SK-N-SH (cell line): ENCODE results near the gene KCNB1.

Experiments used
- CHD2 ChIP-seq: fragments of 150-350 bp; IDR thresholded peaks from 2 replicates; pipeline ENCODE4 v1.6.1; 2018; ENCODE audit warnings: low read length; ENCODE audit not compliant: partially characterized antibody
- CTCF ChIP-seq: fragments of 200-600 bp; sonication (generic); IDR thresholded peaks from 2 replicates; pipeline ENCODE4 v1.6.1; 2017; ENCODE audit warnings: antibody characterized with exemption, mild to moderate bottlenecking, moderate library complexity
- EP300 ChIP-seq, 2 experiments: IDR thresholded peaks; 2 replicates each; pipeline versions ENCODE4 v1.4.0 to v1.6.1; 2012; ENCODE audit warnings: borderline replicate concordance in 1 of 2, low read depth in 1 of 2, low read length in 1 of 2
- FOXJ3 ChIP-seq: sonication (generic); formaldehyde crosslinking; IDR thresholded peaks from 2 replicates; pipeline ENCODE4 v1.5.1; 2020; ENCODE audit warnings: mild to moderate bottlenecking, missing genetic modification reagents
- GABPA ChIP-seq: IDR thresholded peaks from 2 replicates; pipeline ENCODE4 v1.4.0; 2012; ENCODE audit warnings: low read depth, mild to moderate bottlenecking
- JUND ChIP-seq: IDR thresholded peaks from 2 replicates; pipeline ENCODE4 v1.4.0; 2012
- MAX ChIP-seq: IDR thresholded peaks from 2 replicates; pipeline ENCODE4 v1.4.0; 2012; ENCODE audit warnings: low read depth
- REST ChIP-seq: IDR thresholded peaks from 2 replicates; pipeline ENCODE4 v1.6.1; 2012; ENCODE audit warnings: mild to moderate bottlenecking, low read depth, low read length, moderate library complexity
- SIN3A ChIP-seq: IDR thresholded peaks from 2 replicates; pipeline ENCODE4 v1.6.1; 2012; ENCODE audit warnings: low read depth, mild to moderate bottlenecking, low read length, moderate library complexity, borderline replicate concordance
- TAF1 ChIP-seq: IDR thresholded peaks from 2 replicates; pipeline ENCODE4 v1.6.1; 2012; ENCODE audit warnings: low read depth, mild to moderate bottlenecking, low read length, moderate library complexity, borderline replicate concordance

- TF ChIP-seq REST (no peak), EP300 (IDR thresholded peaks at IDR 0.05; ENCODE audit: borderline replicate concordance in 1 of 2, low read depth in 1 of 2, low read length in 1 of 2) (0 out of 4 replicates have a peak, but pooled peaks of 1 of the 2 experiments have one; percentile 4), CTCF (no peak), CHD2 (no peak), SIN3A (no peak), TAF1 (no peak), MAX (no peak), FOXJ3 (CRISPR knock-in tag) (no peak), JUND (no peak), GABPA (no peak)
Observed at GRCh38 chr20:49367113-49367512, 115.4 kb downstream of the KCNB1 start.
